ENCODE measurements around the gene CSHL1.

DNA sequence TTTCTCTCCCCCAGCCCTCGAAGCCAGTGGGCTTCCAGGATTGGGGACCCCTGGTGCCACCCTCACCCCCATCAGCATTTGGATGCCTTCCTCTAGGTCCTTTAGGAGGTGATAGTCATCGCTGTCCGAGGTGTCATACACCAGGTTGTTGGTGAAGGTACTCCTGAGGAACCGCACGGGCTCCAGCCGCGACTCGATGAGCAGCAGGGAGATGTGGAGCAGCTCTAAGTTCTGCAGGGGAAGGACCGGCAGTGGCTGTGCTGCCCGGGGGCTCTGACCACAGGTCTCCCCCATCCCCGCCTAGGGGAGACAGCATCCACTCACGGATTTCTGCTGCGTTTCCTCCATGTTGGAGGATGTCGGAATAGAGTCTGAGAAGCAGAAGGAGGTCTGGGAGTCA, 962 bp downstream of the CSHL1 start:
- TF ChIP-seq POLR2A (IDR thresholded peaks at IDR 0.05; ENCODE audit: low read depth, low read length) (no peak), POLR2AphosphoS5 (IDR thresholded peaks at IDR 0.05; ENCODE audit: low read depth, low read length) (no peak), TAF1 (IDR thresholded peaks at IDR 0.05; ENCODE audit: borderline replicate concordance, low read depth, low read length) (no peak)

All from GM12892 (cell line).